SK-N-SH (cell line): ENCODE measurements around the gene CEP44. TPM values are rescaled to one million over a fixed set of nuclear protein-coding genes. Genes with fewer than 3 reads are reported as not detected.

Experiments
- CTCF ChIA-PET: fragments of 300-600, 350-600 bp; formaldehyde crosslinking; extraction: SDS; loops from one replicate; lab custom pipeline; 2021; lab: Yijun Ruan, JAX
- POLR2A ChIA-PET: fragments of 350-600 bp; sonication (Branson Sonifier 250); formaldehyde crosslinking; extraction: SDS; loops from one replicate; lab custom pipeline; 2020; ENCODE audit warnings: antibody characterized with exemption, inconsistent platforms; lab: Yijun Ruan, JAX
- DNase-seq: peaks from one replicate; pipeline ENCODE4 v3.0.0; 2012
- H2AFZ ChIP-seq: fragments of 200-600 bp; sonication (generic); 2 replicates; pipeline ENCODE4 v1.8.1; 2016; ENCODE audit warnings: antibody characterized with exemption, mild to moderate bottlenecking, low read depth
- H3F3A ChIP-seq: fragments of 200-600 bp; sonication (generic); replicated peaks from 2 replicates; pipeline ENCODE3; 2016; ENCODE audit warnings: antibody characterized with exemption, mild to moderate bottlenecking; ENCODE audit not compliant: insufficient read depth
- H3K27ac ChIP-seq, 2 experiments: fragments of 200-500 bp in 1 of 2; fragments of 200-600 bp in 1 of 2; sonication (Bioruptor generic) in 1 of 2; sonication (generic), shearing (Covaris generic) in 1 of 2; 2 replicates each; pipeline versions ENCODE4 v1.5.1 to v1.6.1; 2014 to 2016; ENCODE audit warnings: low read depth in 2 of 2, inconsistent platforms in 1 of 2, low read length in 1 of 2, mild to moderate bottlenecking in 1 of 2, mixed read lengths in 1 of 2
- H3K27me3 ChIP-seq: fragments of 200-600 bp; sonication (generic), shearing (Covaris generic); 2 replicates; pipeline ENCODE4 v1.6.1; 2016; ENCODE audit warnings: mixed run types; ENCODE audit not compliant: insufficient read depth
- H3K36me3 ChIP-seq, 2 experiments: fragments of 200-500 bp in 1 of 2; fragments of 200-600 bp in 1 of 2; sonication (Bioruptor generic) in 1 of 2; sonication (generic) in 1 of 2; replicated peaks in 1 of 2; 2 replicates each; pipeline versions ENCODE3 to v1.5.1; 2014 to 2016; ENCODE audit warnings: low read length in 1 of 2, mild to moderate bottlenecking in 1 of 2; ENCODE audit not compliant: insufficient read depth in 2 of 2, control insufficient read depth in 1 of 2
- H3K4me1 ChIP-seq, 2 experiments: fragments of 200-500 bp in 1 of 2; fragments of 200-600 bp in 1 of 2; sonication (Bioruptor generic) in 1 of 2; sonication (generic), shearing (Covaris generic) in 1 of 2; 2 replicates each; pipeline versions ENCODE4 v1.5.1 to v1.6.1; 2014 to 2016; ENCODE audit warnings: low read depth in 1 of 2, low read length in 1 of 2, mixed run types in 1 of 2; ENCODE audit not compliant: insufficient read depth in 2 of 2, control insufficient read depth in 1 of 2
- H3K4me2 ChIP-seq: fragments of 200-600 bp; sonication (generic), shearing (Covaris generic); 2 replicates; pipeline ENCODE4 v1.6.1; 2017; ENCODE audit warnings: mixed run types
- H3K4me3 ChIP-seq, 2 experiments: fragments of 200-500 bp in 1 of 2; fragments of 200-600 bp in 1 of 2; sonication (Bioruptor generic) in 1 of 2; sonication (generic), shearing (Covaris generic) in 1 of 2; 2 replicates each; pipeline versions ENCODE4 v1.5.1 to v1.8.1; 2014 to 2016; ENCODE audit warnings: low read depth in 2 of 2, inconsistent platforms in 1 of 2, low read length in 1 of 2, mild to moderate bottlenecking in 1 of 2, mixed read lengths in 1 of 2, moderate library complexity in 1 of 2
- H3K79me2 ChIP-seq: fragments of 200-600 bp; sonication (generic); 2 replicates; pipeline ENCODE4 v1.8.1; 2017; ENCODE audit warnings: mild to moderate bottlenecking; ENCODE audit not compliant: insufficient read depth
- H3K9ac ChIP-seq: fragments of 200-600 bp; sonication (generic); 2 replicates; pipeline ENCODE4 v1.6.1; 2017; ENCODE audit warnings: mixed run types
- H3K9me2 ChIP-seq: fragments of 200-600 bp; sonication (generic); 2 replicates; pipeline ENCODE4 v1.6.1; 2017; ENCODE audit warnings: mixed run types
- H3K9me3 ChIP-seq: fragments of 200-600 bp; sonication (generic); 2 replicates; pipeline ENCODE4 v1.6.1; 2017; ENCODE audit warnings: mixed run types, mild to moderate bottlenecking, moderate library complexity
- H4K20me1 ChIP-seq: fragments of 200-600 bp; sonication (generic); 2 replicates; pipeline ENCODE4 v1.6.1; 2017; ENCODE audit warnings: mild to moderate bottlenecking, mixed run types; ENCODE audit not compliant: insufficient read depth
- CHD2 ChIP-seq: fragments of 150-350 bp; IDR thresholded peaks from 2 replicates; pipeline ENCODE4 v1.6.1; 2018; ENCODE audit warnings: low read length; ENCODE audit not compliant: partially characterized antibody
- CTCF ChIP-seq: fragments of 200-600 bp; sonication (generic); IDR thresholded peaks from 2 replicates; pipeline ENCODE4 v1.6.1; 2017; ENCODE audit warnings: antibody characterized with exemption, mild to moderate bottlenecking, moderate library complexity
- EP300 ChIP-seq, 2 experiments: IDR thresholded peaks; 2 replicates each; pipeline versions ENCODE4 v1.4.0 to v1.6.1; 2012; ENCODE audit warnings: borderline replicate concordance in 1 of 2, low read depth in 1 of 2, low read length in 1 of 2
- EZH2phosphoT487 ChIP-seq: fragments of 200-600 bp; sonication (generic); IDR thresholded peaks from 2 replicates; pipeline ENCODE4 v1.6.1; 2017; ENCODE audit warnings: low read depth, mixed run types, mild to moderate bottlenecking, antibody characterized with exemption, moderate library complexity, borderline replicate concordance
- FOSL2 ChIP-seq: IDR thresholded peaks from 2 replicates; pipeline ENCODE4 v1.4.0; 2012; ENCODE audit warnings: low read depth, mild to moderate bottlenecking, moderate library complexity, borderline replicate concordance
- FOXJ3 ChIP-seq: sonication (generic); formaldehyde crosslinking; IDR thresholded peaks from 2 replicates; pipeline ENCODE4 v1.5.1; 2020; ENCODE audit warnings: mild to moderate bottlenecking, missing genetic modification reagents
- FOXM1 ChIP-seq: IDR thresholded peaks from 2 replicates; pipeline ENCODE4 v1.4.0; 2012; ENCODE audit warnings: low read depth, mild to moderate bottlenecking
- GATA2 ChIP-seq: sonication (generic); formaldehyde crosslinking; IDR thresholded peaks from 2 replicates; pipeline ENCODE4 v1.5.0; 2020; ENCODE audit warnings: mild to moderate bottlenecking, missing genetic modification reagents
- IRF3 ChIP-seq: fragments of 150-350 bp; IDR thresholded peaks from 2 replicates; pipeline ENCODE4 v1.6.1; 2016; ENCODE audit warnings: mild to moderate bottlenecking, low read depth, low read length
- JUND ChIP-seq: IDR thresholded peaks from 2 replicates; pipeline ENCODE4 v1.4.0; 2012
- MEF2A ChIP-seq: IDR thresholded peaks from 2 replicates; pipeline ENCODE4 v1.4.0; 2012; ENCODE audit warnings: low read depth, borderline replicate concordance
- MXI1 ChIP-seq: IDR thresholded peaks from 2 replicates; pipeline ENCODE4 v1.6.1; 2012; ENCODE audit warnings: mild to moderate bottlenecking, low read depth, low read length, improper control_type of control experiment
- RAD21 ChIP-seq: IDR thresholded peaks from 2 replicates; pipeline ENCODE4 v1.6.1; 2012; ENCODE audit warnings: mild to moderate bottlenecking, low read length
- RCOR1 ChIP-seq: fragments of 150-350 bp; IDR thresholded peaks from 2 replicates; pipeline ENCODE4 v1.6.1; 2017; ENCODE audit warnings: antibody characterized with exemption, low read length
- RXRA ChIP-seq: IDR thresholded peaks from 2 replicates; pipeline ENCODE4 v1.4.0; 2012; ENCODE audit warnings: low read depth, mild to moderate bottlenecking, borderline replicate concordance
- SIN3A ChIP-seq: IDR thresholded peaks from 2 replicates; pipeline ENCODE4 v1.6.1; 2012; ENCODE audit warnings: low read depth, mild to moderate bottlenecking, low read length, moderate library complexity, borderline replicate concordance
- SMC3 ChIP-seq: IDR thresholded peaks from 2 replicates; pipeline ENCODE4 v1.6.1; 2012; ENCODE audit warnings: low read depth, low read length, improper control_type of control experiment
- TCF12 ChIP-seq: IDR thresholded peaks from 2 replicates; pipeline ENCODE4 v1.4.0; 2012
- TEAD4 ChIP-seq: IDR thresholded peaks from 2 replicates; pipeline ENCODE4 v1.4.0; 2012; ENCODE audit warnings: mild to moderate bottlenecking, borderline replicate concordance; ENCODE audit not compliant: insufficient read depth
- ZBTB33 ChIP-seq: IDR thresholded peaks from 2 replicates; pipeline ENCODE4 v1.4.0; 2012; ENCODE audit warnings: low read depth, borderline replicate concordance
- WGBS: methylation state at CpG from one replicate; pipeline ENCODE4 v1.1.6; 2017; ENCODE audit warnings: low lambda C conversion rate; 5-methylcytosine and 5-hydroxymethylcytosine counted together
- polyA plus RNA-seq, 3 experiments: library from polyadenylated mRNA; depleted of rRNA; stranded (reverse); fragments of >200 nt; gene quantifications; 2 replicates each; pipeline ENCODE4 v1.2.3, GENCODE V29; 2012

CEP44 gene
- polyA plus RNA-seq, 1 of the 3 experiments (the other 2 are of a cell fraction), result 3.8 TPM

GRCh38 chr4:174318829-174319764, 35.4 kb downstream of the CEP44 start:
- no peaks in the 10 kb centered on the region for H4K20me1 ChIP-seq
- no peaks in the 10 kb centered on the region for H3K27me3 ChIP-seq
- H3F3A ChIP-seq, result peaks cover 5% of the 10 kb centered on the region
- H3K9me3 ChIP-seq, result no peaks in the 10 kb centered on the region
- ChIA-PET CTCF (interaction anchor here (0.6 to 2.9 kb wide), 46 partner anchors 9 to 899 kb away, joined by 3 to 11 read pairs (median 4); no protein-coding TSS in a partner anchor), POLR2A (interaction anchor here (0.7 kb wide), 1 partner anchor 183 kb away, joined by 3 read pairs; no protein-coding TSS in a partner anchor)
- H3K79me2 ChIP-seq, result no peaks in the 10 kb centered on the region
- no peak overlapping the region; the same call in 1 of the 2 replicates for H2AFZ ChIP-seq
- no peak overlapping the region for H3K4me3 ChIP-seq
- H3K27ac ChIP-seq, result peak overlapping the region in 1 of 2 experiments; percentile 68; a peak in 2 of 4 replicates
- 54% methylated on average over 8 of the region's 8 CpGs for WGBS
- no peaks in the 10 kb centered on the region for H3K9me2 ChIP-seq
- H3K36me3 ChIP-seq, result peaks cover 8 to 21% of the 10 kb centered on the region in 2 experiments
- DNase-seq, result peak; percentile 34
- peaks cover 10% of the 10 kb centered on the region in 2 experiments; a peak in 3 of 4 replicates for H3K4me1 ChIP-seq
- H3K4me2 ChIP-seq, result no peak overlapping the region
- TF ChIP-seq EZH2phosphoT487 (no peak), SIN3A (no peak), CTCF (peak; percentile 93), SMC3 (peak; percentile 41; the same call in 1 of the 2 replicates), JUND (no peak), MXI1 (no peak), RAD21 (peak; percentile 84), TEAD4 (no peak), RXRA (no peak), TCF12 (no peak)
- H3K9ac ChIP-seq, result no peak overlapping the region

- Histone ChIP-seq H3K27me3 (no peaks in the 10 kb centered on the region), H3K4me2 (no peak overlapping the region), H3F3A (peaks cover 5% of the 10 kb centered on the region), H2AFZ (no peak overlapping the region), H3K9me2 (no peaks in the 10 kb centered on the region), H3K27ac (no peak overlapping the region), H3K9me3 (no peaks in the 10 kb centered on the region), H3K79me2 (no peaks in the 10 kb centered on the region), H3K4me1 (peaks cover 7 to 10% of the 10 kb centered on the region in 2 experiments; a peak in 3 of 4 replicates), H3K9ac (no peak overlapping the region), H4K20me1 (no peaks in the 10 kb centered on the region), H3K4me3 (no peak overlapping the region), H3K36me3 (peaks cover 4 to 21% of the 10 kb centered on the region in 2 experiments)
- ChIA-PET POLR2A (no interaction called here), CTCF (interaction anchor here (0.9 to 2.9 kb wide), 10 partner anchors 16 to 1019 kb away, joined by 3 to 11 read pairs (median 4); no protein-coding TSS in a partner anchor)
- no peak for DNase-seq
- WGBS, result 76% methylated on average over 5 of the region's 5 CpGs
- TF ChIP-seq GATA2 (CRISPR knock-in tag) (peak; percentile 40), IRF3 (no peak), FOXJ3 (no peak), CHD2 (peak; percentile 11), EP300 (IDR thresholded peaks at IDR 0.05; ENCODE audit: borderline replicate concordance in 1 of 2, low read depth in 1 of 2, low read length in 1 of 2) (peak in 1 of 2 experiments; percentile 69; a peak in 1 of 4 replicates), MXI1 (no peak), ZBTB33 (no peak), RCOR1 (peak; percentile 50; the same call in 1 of the 2 replicates), FOXM1 (no peak), EZH2phosphoT487 (no peak), MEF2A (no peak), FOSL2 (no peak)
Measured at GRCh38 chr4:174320494-174321199, 36.9 kb downstream of the CEP44 start.
